ENCODE measurements around the gene NPLOC4. TPM values are rescaled to one million over a fixed set of nuclear protein-coding genes. Genes with fewer than 3 reads are reported as not detected.

Gene NPLOC4
- total and polyA plus RNA-seq, 9 of the 15 experiments (the other 6 are each of a cell fraction or from before 2014, with no cell fraction given): 1.5 to 116 (median 64.5) TPM

GRCh38 chr17:81672954-81673353, 36.0 kb upstream of the NPLOC4 start:
- in situ Hi-C loops (cut with MboI) (no loop called here), intact Hi-C loops (cut with micrococcal nuclease) (no loop called here)
- TF ChIP-seq RBFOX2 (IDR thresholded peaks at IDR 0.05; ENCODE audit: low read depth, low read length) (peak; percentile 28; the same call in 1 of the 2 replicates), KAT2B (IDR thresholded peaks at IDR 0.05; ENCODE audit: low read depth, low read length) (no peak)
- no peak overlapping the region for H3K4me2 ChIP-seq (ENCODE audit: insufficient read depth, low read length)
- 96% methylated on average over 16 of the region's 16 CpGs for WGBS (ENCODE audit: insufficient coverage, low coverage, missing lambda C conversion rate)
- H3K9me1 ChIP-seq (ENCODE audit: control insufficient read depth, insufficient read depth, low read length): no peaks in the 10 kb centered on the region
- no peak for FAIRE-seq
- POLR2A ChIA-PET: interaction anchor here (0.8 to 1.9 kb wide), 5 partner anchors 8 to 29 kb away, joined by 3 to 8 read pairs (median 4); partner anchors contain the start of genes ARL16 and HGS
- H3K4me3 ChIP-seq: no peak overlapping the region
- no peak overlapping the region for H2AFZ ChIP-seq (ENCODE audit: low read depth, low read length)
- H3K36me3 ChIP-seq (ENCODE audit: control insufficient read depth, insufficient read depth, low read length): peaks cover 70% of the 10 kb centered on the region
- CTCF ChIA-PET (ENCODE audit: low intra/inter-chr PET ratio): no interaction called here
- DNase-seq (ENCODE audit: extremely low read depth in 1 of 4, low spot score in 3 of 4): no peak
- no peaks in the 10 kb centered on the region for H4K20me1 ChIP-seq (replicated peaks; ENCODE audit: control insufficient read depth, insufficient read depth, low read length)
- H3K27ac ChIP-seq (ENCODE audit: extremely low read depth, low read depth, low read length): no peak overlapping the region
- H3K9ac ChIP-seq (ENCODE audit: insufficient read depth in 1 of 2, low read depth in 2 of 2, low read length in 2 of 2): peak overlapping the region in 1 of 2 experiments; percentile 71; a peak in 1 of 4 replicates
- ATAC-seq: no peak
- peaks cover 6 to 55% of the 10 kb centered on the region in 2 experiments; a peak in 4 of 5 replicates for H3K4me1 ChIP-seq (replicated peaks in 1 of 2; ENCODE audit: control insufficient read depth in 2 of 2, insufficient read depth in 2 of 2, low read length in 2 of 2)
- BruUV-seq (replicated peaks): no TSS peak
- no peaks in the 10 kb centered on the region for H3K27me3 ChIP-seq (ENCODE audit: control insufficient read depth in 2 of 2, insufficient read depth in 2 of 2, low read length in 2 of 2)
- H3K9me3 ChIP-seq (replicated peaks; ENCODE audit: control insufficient read depth, insufficient read depth, low read depth, low read length): no peaks in the 10 kb centered on the region
- peaks cover 24% of the 10 kb centered on the region for H3K79me2 ChIP-seq (ENCODE audit: control insufficient read depth, insufficient read depth, low read length)

- Histone ChIP-seq H3K9me1 (ENCODE audit: control insufficient read depth, insufficient read depth, low read length) (no peaks in the 10 kb centered on the region), H4K20me1 (replicated peaks; ENCODE audit: control insufficient read depth, insufficient read depth, low read length) (no peaks in the 10 kb centered on the region), H3K9me3 (replicated peaks; ENCODE audit: control insufficient read depth, insufficient read depth, low read depth, low read length) (no peaks in the 10 kb centered on the region), H3K36me3 (ENCODE audit: control insufficient read depth, insufficient read depth, low read length) (peaks cover 74% of the 10 kb centered on the region), H3K9ac (ENCODE audit: insufficient read depth in 1 of 2, low read depth in 2 of 2, low read length in 2 of 2) (peak overlapping the region in 1 of 2 experiments; percentile 71; a peak in 2 of 4 replicates), H3K27me3 (ENCODE audit: control insufficient read depth in 2 of 2, insufficient read depth in 2 of 2, low read length in 2 of 2) (no peaks in the 10 kb centered on the region), H2AFZ (ENCODE audit: low read depth, low read length) (no peak overlapping the region), H3K27ac (ENCODE audit: extremely low read depth, low read depth, low read length) (no peak overlapping the region), H3K79me2 (ENCODE audit: control insufficient read depth, insufficient read depth, low read length) (peaks cover 29% of the 10 kb centered on the region), H3K4me3 (no peak overlapping the region), H3K4me2 (ENCODE audit: insufficient read depth, low read length) (no peak overlapping the region), H3K4me1 (replicated peaks in 1 of 2; ENCODE audit: control insufficient read depth in 2 of 2, insufficient read depth in 2 of 2, low read length in 2 of 2) (peaks cover 6 to 59% of the 10 kb centered on the region in 2 experiments; a peak in 4 of 5 replicates)
- FAIRE-seq: no peak
- in situ Hi-C loops (cut with MboI) (no loop called here), intact Hi-C loops (cut with micrococcal nuclease) (no loop called here)
- CTCF ChIA-PET (ENCODE audit: low intra/inter-chr PET ratio): no interaction called here
- WGBS (ENCODE audit: insufficient coverage, low coverage, missing lambda C conversion rate): 89% methylated on average over 10 of the region's 18 CpGs
- POLR2A ChIA-PET: interaction anchor here (0.8 to 1.9 kb wide), 5 partner anchors 8 to 29 kb away, joined by 3 to 8 read pairs (median 4); partner anchors contain the start of genes ARL16 and HGS
- no peak for DNase-seq (ENCODE audit: extremely low read depth in 1 of 4, low spot score in 3 of 4)
- ATAC-seq: no peak
- TF ChIP-seq RBFOX2 (IDR thresholded peaks at IDR 0.05; ENCODE audit: low read depth, low read length): peak; percentile 52; the same call in 1 of the 2 replicates
- no peak for TF ChIP-seq SETDB1 (IDR thresholded peaks at IDR 0.05; ENCODE audit: low read length)
- TF ChIP-seq, protein P1, sequence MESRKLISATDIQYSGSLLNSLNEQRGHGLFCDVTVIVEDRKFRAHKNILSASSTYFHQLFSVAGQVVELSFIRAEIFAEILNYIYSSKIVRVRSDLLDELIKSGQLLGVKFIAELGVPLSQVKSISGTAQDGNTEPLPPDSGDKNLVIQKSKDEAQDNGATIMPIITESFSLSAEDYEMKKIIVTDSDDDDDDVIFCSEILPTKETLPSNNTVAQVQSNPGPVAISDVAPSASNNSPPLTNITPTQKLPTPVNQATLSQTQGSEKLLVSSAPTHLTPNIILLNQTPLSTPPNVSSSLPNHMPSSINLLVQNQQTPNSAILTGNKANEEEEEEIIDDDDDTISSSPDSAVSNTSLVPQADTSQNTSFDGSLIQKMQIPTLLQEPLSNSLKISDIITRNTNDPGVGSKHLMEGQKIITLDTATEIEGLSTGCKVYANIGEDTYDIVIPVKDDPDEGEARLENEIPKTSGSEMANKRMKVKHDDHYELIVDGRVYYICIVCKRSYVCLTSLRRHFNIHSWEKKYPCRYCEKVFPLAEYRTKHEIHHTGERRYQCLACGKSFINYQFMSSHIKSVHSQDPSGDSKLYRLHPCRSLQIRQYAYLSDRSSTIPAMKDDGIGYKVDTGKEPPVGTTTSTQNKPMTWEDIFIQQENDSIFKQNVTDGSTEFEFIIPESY (CRISPR knock-in tag; IDR thresholded peaks at IDR 0.05): peak; percentile 92
- BruUV-seq (replicated peaks): no TSS peak
Observed at GRCh38 chr17:81672504-81672903, 35.6 kb upstream of the NPLOC4 start.

Measured in K562 (cell line).